DMS 273 treated with DMSO at 0.1 percent for 48 hours (cell line): ENCODE results near the gene COP1.
"Not testable (repeated sequence)": the region's sequence is repeated elsewhere in the genome, so short reads cannot be mapped to it uniquely, and the experiment has no call there.

ENCODE experiments used
- DNase-seq: peaks from one replicate; lab custom pipeline; 2025; lab: John Stamatoyannopoulos, UW

COP1 gene

GRCh38 chr1:176033881-176034280, 173.2 kb downstream of the COP1 start:
- no peak for DNase-seq

- DNase-seq, result no peak
Observed at GRCh38 chr1:176033474-176033873, 173.6 kb downstream of the COP1 start.

GRCh38 chr1:176032040-176032645, 174.9 kb downstream of the COP1 start:
- no peak for DNase-seq

- DNase-seq, result no peak
Observed at GRCh38 chr1:176029609-176030008, 177.5 kb downstream of the COP1 start.

- no peak for DNase-seq
Observed at GRCh38 chr1:176029155-176029554, 177.9 kb downstream of the COP1 start.

GRCh38 chr1:176027934-176028333, 179.2 kb downstream of the COP1 start:
- not testable (repeated sequence) for DNase-seq

GRCh38 chr1:176022574-176022973, 184.5 kb downstream of the COP1 start:
- DNase-seq, result no peak

- DNase-seq, result no peak
Observed at GRCh38 chr1:176017722-176018121, 189.4 kb downstream of the COP1 start.

- DNase-seq, result no peak
Observed at GRCh38 chr1:176009951-176010350, 197.1 kb downstream of the COP1 start.

- DNase-seq, result not testable (repeated sequence)
Observed at GRCh38 chr1:176007756-176008389, 199.2 kb downstream of the COP1 start.

GRCh38 chr1:175994660-175995059, 212.4 kb downstream of the COP1 start:
- DNase-seq, result not testable (repeated sequence)

GRCh38 chr1:175992825-175993224, 214.3 kb downstream of the COP1 start:
- not testable (repeated sequence) for DNase-seq

GRCh38 chr1:175992202-175992601, 214.9 kb downstream of the COP1 start:
- DNase-seq, result not testable (repeated sequence)

GRCh38 chr1:175984813-175985212, 222.3 kb downstream of the COP1 start:
- no peak for DNase-seq

- no peak for DNase-seq
Observed at GRCh38 chr1:175984057-175984812, 222.9 kb downstream of the COP1 start.

- not testable (repeated sequence) for DNase-seq
Observed at GRCh38 chr1:175983363-175983762, 223.7 kb downstream of the COP1 start.

GRCh38 chr1:175981128-175981527, 226.0 kb downstream of the COP1 start:
- no peak for DNase-seq

GRCh38 chr1:175978926-175979325, 228.2 kb downstream of the COP1 start:
- no peak for DNase-seq

- DNase-seq, result no peak
Observed at GRCh38 chr1:175978476-175978875, 228.6 kb downstream of the COP1 start.

GRCh38 chr1:175976865-175977642, 230.0 kb downstream of the COP1 start:
- DNase-seq, result no peak

- DNase-seq, result no peak
Observed at GRCh38 chr1:175969231-175969630, 237.9 kb downstream of the COP1 start.

- no peak for DNase-seq
Observed at GRCh38 chr1:175968486-175969172, 238.5 kb downstream of the COP1 start.
